GM15510 (cell line): ENCODE data around the gene CAP2.

ENCODE experiments used
- POLR2A ChIP-seq: IDR thresholded peaks from 3 replicates; pipeline ENCODE4 v1.6.1; 2011; ENCODE audit warnings: borderline replicate concordance; ENCODE audit not compliant: insufficient read length; ENCODE audit errors: extremely low read depth

The CAP2 gene

DNA sequence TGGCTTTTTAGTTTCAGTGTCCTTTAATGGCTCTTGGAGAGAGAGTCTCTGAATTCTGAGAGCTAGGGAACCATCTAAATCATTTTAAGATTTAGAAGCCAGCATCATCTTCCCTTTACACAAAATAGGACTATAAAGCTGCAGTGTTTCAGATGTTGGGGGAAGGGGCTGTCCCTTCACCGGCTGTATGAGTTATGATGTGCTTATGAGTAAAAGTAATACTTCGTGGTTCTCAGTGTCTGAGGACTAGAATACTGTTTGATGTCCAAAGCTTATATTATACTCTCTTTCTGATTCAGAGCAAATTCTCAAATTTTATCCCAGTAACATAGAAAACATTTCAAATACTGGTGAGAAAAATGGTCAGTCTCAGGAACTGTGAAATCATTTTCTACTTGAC lies 143.2 kb downstream of the CAP2 start:
- TF ChIP-seq POLR2A: no peak

DNA sequence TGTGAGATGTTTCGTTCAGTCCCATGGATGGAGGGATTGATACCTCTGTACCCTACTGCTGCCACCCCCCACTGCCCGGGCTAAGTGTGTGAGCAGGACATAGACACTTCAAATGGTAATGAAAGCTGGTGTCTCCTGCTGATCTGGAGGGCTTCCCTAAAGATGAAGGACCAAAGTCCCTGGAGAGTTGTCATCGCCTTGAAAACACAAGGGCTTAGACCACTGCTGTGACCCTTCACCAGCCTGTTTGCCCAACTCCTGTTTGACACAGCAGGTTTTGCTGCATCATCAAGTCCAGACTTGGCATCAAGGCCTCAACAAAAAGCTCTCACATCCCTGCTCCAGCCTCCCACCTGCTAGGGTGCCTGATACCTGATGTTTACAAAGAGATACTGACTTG lies 148.8 kb downstream of the CAP2 start:
- TF ChIP-seq POLR2A: no peak

DNA sequence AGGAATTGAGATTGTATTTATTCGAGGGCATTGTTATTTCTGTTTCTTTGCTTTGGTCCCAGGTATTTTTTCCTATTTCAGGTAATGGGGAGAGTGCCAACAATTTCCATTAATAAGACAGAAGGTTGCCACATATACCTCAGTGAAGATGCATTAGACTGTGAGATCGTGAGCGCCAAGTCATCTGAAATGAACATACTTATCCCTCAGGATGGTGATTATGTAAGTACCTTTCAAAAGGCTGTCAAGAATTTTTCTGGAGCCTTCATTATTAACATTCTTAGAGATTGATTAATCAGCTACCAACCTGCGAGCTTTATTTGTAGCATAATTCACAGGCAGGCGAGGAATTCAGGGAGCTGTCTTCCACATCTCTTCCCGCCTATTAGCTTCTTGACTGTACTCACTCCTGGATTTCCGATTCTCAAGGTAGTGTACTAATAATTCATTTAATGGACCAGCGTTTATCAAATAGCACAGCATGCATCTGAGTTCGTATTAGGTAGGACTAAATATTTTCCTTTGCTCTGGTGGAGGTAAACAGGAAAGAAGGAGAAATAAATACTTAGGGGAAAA lies 158.1 kb downstream of the CAP2 start:
- no peak for TF ChIP-seq POLR2A

DNA sequence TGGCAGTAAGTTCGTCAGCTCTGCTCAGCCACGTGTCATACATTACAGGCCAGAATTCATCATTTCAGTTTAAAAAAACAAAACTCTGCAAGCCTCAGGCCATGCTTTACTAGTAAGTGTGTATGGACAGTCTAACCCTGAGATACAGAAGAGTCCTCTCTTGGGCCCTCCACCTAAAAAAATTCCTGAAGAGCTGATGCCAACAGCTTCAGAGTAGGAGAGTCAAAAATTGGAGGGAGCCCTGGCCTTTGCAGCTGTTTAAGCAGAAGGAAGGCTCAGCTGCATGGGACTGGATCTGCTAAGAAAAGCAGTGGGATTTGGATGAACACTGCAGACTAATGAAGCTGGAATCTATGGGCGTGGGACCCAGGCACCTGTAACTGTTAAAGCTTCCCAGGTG lies 159.5 kb downstream of the CAP2 start:
- TF ChIP-seq POLR2A: no peak

DNA sequence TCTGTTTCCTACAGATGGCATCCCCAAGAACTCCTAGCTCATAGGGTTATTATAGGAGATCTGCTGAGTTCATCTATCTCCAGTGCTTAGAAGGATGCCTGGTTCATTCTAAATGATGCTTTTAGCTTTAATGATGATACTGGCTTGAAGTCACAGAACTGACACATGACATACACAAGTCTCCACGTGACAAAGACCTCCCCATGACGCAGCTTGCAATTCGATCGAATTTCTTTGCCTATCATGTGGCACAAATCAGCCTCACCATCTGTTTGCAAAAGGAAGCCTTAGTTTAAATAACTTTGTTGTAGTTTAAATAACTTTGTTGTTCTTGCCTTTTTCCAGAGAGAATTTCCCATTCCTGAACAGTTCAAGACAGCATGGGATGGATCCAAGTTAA lies 162.6 kb downstream of the CAP2 start:
- TF ChIP-seq POLR2A: no peak

DNA sequence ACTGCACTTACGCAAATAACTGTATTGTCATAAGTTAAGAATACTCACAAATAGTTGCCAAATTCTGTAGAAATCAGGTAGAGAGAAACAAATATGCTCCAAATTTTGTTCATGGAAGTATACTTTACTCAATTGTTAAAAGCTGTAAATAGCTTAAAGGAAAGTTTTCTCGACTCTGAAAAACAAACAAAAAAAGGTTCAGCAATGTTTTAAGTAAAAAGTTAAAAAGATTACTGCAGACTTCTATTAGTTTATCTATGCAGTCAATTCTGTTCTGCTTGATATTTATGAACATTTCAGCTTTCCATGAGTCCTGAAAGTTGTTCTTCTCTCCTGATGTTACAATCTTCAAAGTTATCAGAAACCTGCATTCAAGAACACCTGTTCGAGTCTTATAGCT lies 169.2 kb downstream of the CAP2 start:
- no peak for TF ChIP-seq POLR2A

DNA sequence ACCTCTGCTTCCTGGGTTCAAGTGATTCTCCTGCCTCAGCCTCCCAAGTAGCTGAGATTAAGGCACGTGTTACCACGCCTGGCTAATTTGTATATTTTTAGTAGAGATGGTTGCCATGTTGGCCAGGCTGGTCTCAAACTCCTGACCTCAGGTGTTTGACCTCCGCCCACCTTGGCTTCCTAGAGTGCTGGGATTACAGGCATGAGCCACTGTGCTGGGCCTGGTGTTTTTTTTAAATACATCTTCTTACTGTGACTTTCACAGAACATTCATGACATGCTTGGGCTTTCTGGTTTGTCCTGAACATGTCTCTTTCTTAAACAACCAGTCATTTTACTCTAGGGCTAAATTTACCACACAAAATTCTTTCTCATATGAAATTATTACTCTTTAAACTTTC lies 172.0 kb downstream of the CAP2 start:
- no peak for TF ChIP-seq POLR2A

DNA sequence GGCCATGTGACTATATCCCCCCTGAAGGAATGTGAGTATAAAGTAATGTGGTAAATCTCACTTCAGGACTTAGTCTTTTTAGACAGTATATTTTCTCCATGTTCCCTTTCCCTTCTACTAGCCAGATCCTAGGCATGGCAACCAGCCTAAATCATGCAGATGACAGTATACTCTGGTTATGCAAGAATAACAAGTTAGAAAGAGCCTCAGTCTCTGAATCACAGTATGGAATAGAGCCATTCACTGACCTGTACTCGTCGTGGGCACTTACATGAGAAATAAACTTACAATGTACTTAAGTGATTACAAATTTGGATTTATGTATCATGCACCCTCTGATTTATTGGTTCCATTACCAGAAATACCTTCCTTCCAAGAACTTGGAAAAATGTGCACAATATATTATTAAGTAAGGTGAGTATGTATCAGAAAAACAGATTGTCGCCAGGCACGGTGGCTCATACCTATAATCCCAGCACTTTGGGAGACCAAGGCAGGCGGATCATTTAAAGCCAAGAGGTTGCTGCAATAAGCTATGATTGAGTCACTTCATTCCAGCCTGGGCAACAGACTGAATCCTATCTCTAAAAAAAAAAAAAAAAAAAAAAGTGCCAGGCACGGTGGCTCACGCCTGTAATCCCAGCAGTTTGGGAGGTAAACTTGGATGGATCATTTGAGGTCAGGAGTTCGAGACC lies 181.6 kb downstream of the CAP2 start:
- no peak for TF ChIP-seq POLR2A

DNA sequence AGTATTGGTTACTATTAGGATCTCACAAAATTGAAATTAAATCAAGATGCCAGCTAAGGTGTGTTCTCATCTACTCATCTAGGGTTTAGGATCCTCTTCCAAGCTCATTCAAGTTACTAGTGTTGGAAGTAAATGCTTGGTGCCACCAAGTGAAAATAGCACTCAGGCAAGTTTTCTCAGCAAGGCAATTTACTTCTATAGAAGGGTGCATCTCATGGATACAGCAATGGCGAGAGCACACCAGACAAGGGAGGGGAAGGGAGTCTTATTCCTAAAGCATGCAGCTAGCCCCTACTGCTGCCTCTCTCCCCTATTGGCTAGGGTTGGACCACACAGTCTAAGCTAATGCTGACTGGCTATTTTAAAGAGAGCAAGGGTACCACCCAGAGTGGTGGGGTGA lies 183.7 kb downstream of the CAP2 start:
- no peak for TF ChIP-seq POLR2A

DNA sequence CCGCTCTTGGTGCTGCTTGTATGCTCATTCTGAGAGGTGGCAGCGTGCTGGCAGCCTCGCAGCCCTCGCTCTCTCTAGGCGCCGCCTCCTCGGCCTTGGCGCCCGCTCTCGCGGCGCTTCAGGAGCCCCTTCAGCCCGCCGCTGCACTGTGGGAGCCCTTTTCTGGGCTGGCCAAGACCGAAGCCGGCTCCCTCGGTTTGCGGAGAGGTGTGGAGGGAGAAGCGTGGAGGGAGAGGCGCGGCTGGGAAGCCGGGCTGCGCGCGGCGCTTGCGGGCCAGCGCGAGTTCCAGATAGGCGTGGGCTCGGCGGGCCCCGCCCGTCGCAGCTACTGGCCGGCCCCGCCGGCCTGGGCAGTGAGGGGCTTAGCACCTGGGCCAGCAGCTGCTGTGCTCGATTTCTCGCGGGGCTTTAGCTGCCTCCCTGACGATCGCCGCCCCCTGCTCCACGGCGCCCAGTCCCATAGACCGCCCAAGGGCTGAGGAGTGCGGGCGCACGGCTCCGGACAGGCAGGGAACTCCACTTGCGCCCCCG lies 187.2 kb downstream of the CAP2 start:
- no peak for TF ChIP-seq POLR2A

DNA sequence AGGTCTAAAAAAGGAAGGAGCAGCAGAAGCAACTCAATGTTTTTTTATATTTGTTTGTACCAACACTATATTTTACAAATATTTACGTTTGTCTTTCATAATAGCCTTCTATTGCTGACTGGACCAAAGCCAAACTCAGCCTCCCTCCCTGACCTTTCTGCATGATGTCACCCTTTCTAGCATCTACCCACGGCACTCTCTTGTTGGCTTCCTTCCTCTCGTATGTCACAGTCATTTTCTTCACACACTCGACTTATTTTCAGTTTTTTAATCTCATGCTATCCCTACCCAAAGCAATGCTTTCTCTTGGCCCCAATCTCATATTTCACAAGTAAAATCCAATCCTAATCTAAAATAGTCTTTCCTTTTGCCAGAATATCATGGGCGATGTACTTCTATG lies 190.4 kb downstream of the CAP2 start:
- no peak for TF ChIP-seq POLR2A

DNA sequence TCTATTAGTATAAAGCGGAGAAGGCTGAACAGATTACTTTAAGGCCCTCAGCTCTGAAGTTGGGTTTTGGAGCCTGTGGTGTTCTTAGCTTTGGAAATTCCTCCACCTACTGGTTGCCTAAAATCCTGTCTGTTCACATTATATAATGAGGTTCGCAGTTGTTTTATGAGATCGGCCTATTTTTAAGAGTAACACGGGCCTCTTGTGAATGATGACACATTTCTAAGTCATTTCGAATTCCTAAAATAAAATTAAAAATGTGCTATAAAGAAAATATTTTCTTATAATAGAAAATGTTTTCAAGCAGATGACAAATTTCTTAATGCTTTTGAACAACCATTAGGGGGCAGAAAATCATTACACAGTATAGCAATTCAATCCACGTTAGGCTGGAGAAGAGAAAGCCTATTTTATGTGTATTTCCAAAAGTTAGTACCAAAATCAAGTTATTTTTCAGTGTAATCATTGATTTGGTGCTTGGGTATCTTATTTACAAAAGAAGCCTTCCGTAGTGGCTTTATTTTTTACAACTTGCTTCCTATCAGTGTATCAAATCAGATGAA lies 190.9 kb downstream of the CAP2 start:
- no peak for TF ChIP-seq POLR2A

DNA sequence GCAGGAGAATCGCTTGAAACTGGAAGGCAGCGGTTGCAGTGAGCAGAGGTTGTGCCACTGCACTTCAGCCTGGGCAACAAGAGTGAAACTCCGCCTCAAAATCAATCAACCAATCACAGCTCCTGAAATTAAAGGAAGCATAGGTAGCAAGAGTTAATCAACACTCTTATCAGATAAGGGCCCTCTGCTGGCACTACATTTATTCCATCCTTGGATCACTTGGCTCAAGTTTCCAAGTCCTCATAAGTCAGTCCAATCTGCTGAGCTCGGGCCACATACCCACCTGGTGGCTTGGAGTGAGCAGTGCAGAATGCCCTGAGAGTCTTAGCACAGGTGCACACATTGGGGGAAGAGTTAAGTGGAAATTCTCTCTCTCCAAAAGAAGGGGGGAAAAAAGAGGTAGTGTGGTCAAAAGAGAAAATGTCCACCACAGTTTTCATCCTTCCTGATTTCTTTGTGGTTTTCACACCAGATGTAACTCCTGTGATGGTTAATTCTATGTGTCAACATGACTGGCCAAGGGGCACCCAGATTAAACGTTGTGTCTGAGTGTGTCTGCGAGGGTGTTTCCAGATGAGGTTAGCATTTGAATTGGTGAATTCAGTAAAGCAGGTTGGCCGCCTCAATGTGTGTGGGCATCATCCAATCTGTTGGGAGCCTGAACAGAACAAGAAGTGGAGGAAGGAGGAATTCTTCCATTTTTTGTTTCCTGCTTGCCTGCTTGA lies 192.5 kb downstream of the CAP2 start:
- no peak for TF ChIP-seq POLR2A

DNA sequence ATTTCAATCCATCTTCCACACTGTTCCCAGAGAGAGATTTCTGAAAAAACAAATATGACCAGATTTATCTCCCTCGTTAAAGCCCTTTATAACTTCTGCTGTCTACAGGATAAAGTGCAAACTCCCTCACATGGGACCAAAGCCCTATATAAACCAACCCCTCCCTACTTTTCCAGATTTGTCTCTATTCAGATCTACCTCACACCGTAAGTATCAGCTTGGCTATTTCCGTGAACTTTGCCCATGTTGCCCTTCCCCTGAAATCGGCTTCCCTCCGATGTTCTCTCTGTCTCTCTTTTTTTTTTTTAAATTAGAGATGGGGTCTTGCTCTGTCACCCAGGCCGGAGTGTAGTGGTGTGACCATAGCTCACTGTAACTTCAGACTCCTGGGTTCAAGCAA lies 194.6 kb downstream of the CAP2 start:
- no peak for TF ChIP-seq POLR2A

DNA sequence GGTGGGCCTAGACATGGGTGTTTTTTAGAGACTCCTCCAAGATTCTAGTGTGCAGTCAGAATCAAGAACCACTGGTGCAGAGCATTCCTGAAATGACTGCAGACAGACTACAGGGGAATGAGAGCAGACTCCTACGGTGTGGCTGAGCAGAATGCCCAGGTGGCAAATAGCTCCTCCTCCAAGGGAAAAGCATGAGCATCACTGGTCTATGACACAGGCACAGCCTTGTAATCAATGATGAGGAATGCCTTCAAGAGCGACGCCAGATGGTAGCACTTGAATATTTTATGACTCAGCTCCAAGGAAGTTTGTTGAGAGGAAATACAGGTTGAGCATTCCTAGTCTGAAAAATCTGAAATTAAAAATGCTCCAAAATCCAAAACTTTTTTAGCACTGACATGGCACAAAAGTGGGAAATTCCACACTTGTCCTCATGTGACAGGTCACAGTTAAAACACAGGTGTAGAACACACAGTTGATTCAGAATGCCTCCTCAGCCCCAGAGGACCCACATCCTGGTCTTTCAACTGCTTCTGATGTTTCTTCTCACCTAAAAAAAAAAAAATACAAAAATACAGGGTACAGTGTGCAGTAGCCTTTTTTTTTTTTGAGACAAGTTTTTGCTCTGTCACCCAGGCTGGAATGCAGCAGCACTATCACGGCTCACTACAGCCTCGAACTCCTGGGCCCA lies 196.2 kb downstream of the CAP2 start:
- TF ChIP-seq POLR2A: no peak

DNA sequence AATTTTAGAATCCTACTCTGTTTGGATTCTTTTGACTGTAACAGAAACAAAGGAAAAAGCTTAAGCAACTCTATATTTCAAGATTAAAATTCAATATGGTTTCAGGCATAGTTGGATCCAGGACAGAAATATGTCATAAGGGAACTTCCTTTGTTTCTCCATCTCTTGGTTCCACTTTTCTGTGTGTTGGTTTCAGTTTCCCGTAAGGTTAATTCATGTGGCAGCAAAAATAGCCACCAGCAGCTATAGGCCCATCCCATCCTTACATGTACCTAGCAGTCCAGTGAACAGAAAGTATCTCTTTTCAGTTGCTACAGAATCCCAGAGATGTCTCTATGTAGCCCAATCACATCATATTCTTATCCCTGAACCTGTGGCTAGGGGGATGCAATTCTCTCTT lies 197.9 kb downstream of the CAP2 start:
- no peak for TF ChIP-seq POLR2A

DNA sequence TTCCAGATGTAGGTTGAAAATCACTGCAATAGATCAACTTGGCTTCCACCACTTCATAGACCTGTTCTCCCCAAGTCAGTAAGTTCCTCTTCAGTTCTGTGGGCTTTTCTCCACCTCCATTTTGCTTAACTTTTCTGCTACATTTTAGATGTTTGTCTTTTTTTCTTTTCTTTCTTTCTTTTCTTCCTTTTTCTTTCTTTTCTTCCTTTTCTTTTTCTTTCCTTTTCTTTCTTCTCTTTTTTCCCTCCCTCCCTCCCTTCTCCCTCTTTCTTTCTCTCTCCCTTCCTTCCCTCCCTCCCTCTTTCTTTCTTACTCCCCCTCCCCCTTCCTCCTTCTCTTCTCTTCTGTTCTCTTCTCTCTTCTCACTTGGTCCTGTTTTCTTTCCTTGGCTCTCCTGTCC lies 199.9 kb downstream of the CAP2 start:
- no peak for TF ChIP-seq POLR2A
